Measurements from ENCODE around the gene RETSAT. TPM values are rescaled to one million over a fixed set of nuclear protein-coding genes. Genes with fewer than 3 reads are reported as not detected.

Gene RETSAT
- total and polyA plus RNA-seq, 2 of the 13 experiments (the other 11 are each of a cell fraction or from before 2014, with no cell fraction given): 46.7 to 61.0 TPM

DNA sequence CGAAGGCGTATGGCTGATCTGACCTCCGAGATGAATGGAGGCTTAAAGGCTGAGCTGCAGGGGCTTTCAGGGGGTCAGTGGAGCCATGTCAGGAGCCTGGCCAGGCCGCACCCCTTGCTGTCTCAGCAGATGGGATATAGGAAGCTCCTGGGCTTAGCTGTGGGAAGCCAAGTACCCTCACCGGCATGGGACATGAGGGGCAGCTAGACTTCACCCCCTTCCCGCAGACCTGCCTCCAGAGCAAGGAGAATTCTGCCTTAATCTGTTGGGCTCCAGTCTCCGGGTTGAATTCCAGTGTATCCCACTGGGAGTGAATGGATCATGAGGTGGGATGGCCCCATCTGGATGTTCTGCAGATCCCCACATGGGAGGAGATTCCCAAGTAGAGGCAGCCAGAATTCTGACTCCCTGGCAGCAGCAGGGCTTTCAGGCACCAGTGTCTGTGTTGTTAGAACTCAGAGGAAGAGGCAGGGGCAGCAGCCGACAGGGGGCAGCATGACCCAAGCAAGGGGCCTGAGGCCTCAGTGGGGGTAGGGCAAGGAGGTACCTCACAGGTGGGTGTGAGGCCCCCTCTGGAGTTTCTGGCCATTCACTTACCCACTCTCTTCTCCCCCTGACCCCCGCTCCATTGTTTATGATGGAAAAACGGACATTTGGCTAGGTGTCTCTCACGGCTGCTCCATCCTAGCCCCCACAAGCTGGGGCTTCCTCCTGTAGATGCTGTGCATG is 36.8 kb upstream of the RETSAT start (continued):
- TF ChIP-seq, protein P1, sequence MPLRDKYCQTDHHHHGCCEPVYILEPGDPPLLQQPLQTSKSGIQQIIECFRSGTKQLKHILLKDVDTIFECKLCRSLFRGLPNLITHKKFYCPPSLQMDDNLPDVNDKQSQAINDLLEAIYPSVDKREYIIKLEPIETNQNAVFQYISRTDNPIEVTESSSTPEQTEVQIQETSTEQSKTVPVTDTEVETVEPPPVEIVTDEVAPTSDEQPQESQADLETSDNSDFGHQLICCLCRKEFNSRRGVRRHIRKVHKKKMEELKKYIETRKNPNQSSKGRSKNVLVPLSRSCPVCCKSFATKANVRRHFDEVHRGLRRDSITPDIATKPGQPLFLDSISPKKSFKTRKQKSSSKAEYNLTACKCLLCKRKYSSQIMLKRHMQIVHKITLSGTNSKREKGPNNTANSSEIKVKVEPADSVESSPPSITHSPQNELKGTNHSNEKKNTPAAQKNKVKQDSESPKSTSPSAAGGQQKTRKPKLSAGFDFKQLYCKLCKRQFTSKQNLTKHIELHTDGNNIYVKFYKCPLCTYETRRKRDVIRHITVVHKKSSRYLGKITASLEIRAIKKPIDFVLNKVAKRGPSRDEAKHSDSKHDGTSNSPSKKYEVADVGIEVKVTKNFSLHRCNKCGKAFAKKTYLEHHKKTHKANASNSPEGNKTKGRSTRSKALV (CRISPR knock-in tag; IDR thresholded peaks at IDR 0.05): no peak
- TF ChIP-seq ZSCAN31 (CRISPR knock-in tag; IDR thresholded peaks at IDR 0.05; ENCODE audit: low read depth) (0 out of 2 replicates have a peak, but pooled peaks have one; percentile 58), IRF2 (CRISPR knock-in tag; IDR thresholded peaks at IDR 0.05) (peak; percentile 84; the same call in 1 of the 2 replicates), CENPT (CRISPR knock-in tag; IDR thresholded peaks at IDR 0.05; ENCODE audit: low read depth) (no peak), ZFAT (CRISPR knock-in tag; conservative IDR thresholded peaks at IDR 0.05) (no peak), ARID2 (CRISPR knock-in tag; IDR thresholded peaks at IDR 0.05; ENCODE audit: borderline replicate concordance) (no peak), ZNF136 (CRISPR knock-in tag; IDR thresholded peaks at IDR 0.05; ENCODE audit: low read depth) (0 out of 2 replicates have a peak, but pooled peaks have one; percentile 50), ZNF282 (IDR thresholded peaks at IDR 0.05; ENCODE audit: partially characterized antibody) (no peak), RAD51 (IDR thresholded peaks at IDR 0.05; ENCODE audit: borderline replicate concordance) (no peak), SIX1 (CRISPR knock-in tag; IDR thresholded peaks at IDR 0.05; ENCODE audit: borderline replicate concordance) (no peak), FOXA3 (CRISPR knock-in tag; IDR thresholded peaks at IDR 0.05) (peak; percentile 50; the same call in 1 of the 2 replicates), AKAP8 (CRISPR knock-in tag; IDR thresholded peaks at IDR 0.05) (no peak)
- TF ChIP-seq, protein P2, sequence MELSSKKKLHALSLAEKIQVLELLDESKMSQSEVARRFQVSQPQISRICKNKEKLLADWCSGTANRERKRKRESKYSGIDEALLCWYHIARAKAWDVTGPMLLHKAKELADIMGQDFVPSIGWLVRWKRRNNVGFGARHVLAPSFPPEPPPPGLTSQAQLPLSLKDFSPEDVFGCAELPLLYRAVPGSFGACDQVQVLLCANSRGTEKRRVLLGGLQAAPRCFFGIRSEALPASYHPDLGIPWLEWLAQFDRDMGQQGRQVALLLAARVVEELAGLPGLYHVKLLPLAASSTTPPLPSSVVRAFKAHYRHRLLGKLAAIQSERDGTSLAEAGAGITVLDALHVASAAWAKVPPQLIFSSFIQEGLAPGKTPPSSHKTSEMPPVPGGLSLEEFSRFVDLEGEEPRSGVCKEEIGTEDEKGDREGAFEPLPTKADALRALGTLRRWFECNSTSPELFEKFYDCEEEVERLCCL (CRISPR knock-in tag; IDR thresholded peaks at IDR 0.05; ENCODE audit: borderline replicate concordance): no peak
- TF ChIP-seq, protein P3, sequence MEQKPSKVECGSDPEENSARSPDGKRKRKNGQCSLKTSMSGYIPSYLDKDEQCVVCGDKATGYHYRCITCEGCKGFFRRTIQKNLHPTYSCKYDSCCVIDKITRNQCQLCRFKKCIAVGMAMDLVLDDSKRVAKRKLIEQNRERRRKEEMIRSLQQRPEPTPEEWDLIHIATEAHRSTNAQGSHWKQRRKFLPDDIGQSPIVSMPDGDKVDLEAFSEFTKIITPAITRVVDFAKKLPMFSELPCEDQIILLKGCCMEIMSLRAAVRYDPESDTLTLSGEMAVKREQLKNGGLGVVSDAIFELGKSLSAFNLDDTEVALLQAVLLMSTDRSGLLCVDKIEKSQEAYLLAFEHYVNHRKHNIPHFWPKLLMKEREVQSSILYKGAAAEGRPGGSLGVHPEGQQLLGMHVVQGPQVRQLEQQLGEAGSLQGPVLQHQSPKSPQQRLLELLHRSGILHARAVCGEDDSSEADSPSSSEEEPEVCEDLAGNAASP (CRISPR knock-in tag; IDR thresholded peaks at IDR 0.05; ENCODE audit: borderline replicate concordance): peak; percentile 62; the same call in 1 of the 2 replicates
- TF ChIP-seq, protein P4, sequence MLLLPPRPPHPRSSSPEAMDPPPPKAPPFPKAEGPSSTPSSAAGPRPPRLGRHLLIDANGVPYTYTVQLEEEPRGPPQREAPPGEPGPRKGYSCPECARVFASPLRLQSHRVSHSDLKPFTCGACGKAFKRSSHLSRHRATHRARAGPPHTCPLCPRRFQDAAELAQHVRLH (CRISPR knock-in tag; IDR thresholded peaks at IDR 0.05; ENCODE audit: borderline replicate concordance, low read depth): peak; percentile 44; the same call in 1 of the 2 replicates
- TF ChIP-seq, protein P5, sequence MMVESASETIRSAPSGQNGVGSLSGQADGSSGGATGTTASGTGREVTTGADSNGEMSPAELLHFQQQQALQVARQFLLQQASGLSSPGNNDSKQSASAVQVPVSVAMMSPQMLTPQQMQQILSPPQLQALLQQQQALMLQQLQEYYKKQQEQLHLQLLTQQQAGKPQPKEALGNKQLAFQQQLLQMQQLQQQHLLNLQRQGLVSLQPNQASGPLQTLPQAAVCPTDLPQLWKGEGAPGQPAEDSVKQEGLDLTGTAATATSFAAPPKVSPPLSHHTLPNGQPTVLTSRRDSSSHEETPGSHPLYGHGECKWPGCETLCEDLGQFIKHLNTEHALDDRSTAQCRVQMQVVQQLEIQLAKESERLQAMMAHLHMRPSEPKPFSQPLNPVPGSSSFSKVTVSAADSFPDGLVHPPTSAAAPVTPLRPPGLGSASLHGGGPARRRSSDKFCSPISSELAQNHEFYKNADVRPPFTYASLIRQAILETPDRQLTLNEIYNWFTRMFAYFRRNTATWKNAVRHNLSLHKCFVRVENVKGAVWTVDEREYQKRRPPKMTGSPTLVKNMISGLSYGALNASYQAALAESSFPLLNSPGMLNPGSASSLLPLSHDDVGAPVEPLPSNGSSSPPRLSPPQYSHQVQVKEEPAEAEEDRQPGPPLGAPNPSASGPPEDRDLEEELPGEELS (CRISPR knock-in tag; IDR thresholded peaks at IDR 0.05): peak; percentile 39; the same call in 1 of the 2 replicates
- TF ChIP-seq, protein P6, sequence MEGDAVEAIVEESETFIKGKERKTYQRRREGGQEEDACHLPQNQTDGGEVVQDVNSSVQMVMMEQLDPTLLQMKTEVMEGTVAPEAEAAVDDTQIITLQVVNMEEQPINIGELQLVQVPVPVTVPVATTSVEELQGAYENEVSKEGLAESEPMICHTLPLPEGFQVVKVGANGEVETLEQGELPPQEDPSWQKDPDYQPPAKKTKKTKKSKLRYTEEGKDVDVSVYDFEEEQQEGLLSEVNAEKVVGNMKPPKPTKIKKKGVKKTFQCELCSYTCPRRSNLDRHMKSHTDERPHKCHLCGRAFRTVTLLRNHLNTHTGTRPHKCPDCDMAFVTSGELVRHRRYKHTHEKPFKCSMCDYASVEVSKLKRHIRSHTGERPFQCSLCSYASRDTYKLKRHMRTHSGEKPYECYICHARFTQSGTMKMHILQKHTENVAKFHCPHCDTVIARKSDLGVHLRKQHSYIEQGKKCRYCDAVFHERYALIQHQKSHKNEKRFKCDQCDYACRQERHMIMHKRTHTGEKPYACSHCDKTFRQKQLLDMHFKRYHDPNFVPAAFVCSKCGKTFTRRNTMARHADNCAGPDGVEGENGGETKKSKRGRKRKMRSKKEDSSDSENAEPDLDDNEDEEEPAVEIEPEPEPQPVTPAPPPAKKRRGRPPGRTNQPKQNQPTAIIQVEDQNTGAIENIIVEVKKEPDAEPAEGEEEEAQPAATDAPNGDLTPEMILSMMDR (CRISPR knock-in tag; IDR thresholded peaks at IDR 0.05): peak; percentile 98
- TF ChIP-seq, protein P7, sequence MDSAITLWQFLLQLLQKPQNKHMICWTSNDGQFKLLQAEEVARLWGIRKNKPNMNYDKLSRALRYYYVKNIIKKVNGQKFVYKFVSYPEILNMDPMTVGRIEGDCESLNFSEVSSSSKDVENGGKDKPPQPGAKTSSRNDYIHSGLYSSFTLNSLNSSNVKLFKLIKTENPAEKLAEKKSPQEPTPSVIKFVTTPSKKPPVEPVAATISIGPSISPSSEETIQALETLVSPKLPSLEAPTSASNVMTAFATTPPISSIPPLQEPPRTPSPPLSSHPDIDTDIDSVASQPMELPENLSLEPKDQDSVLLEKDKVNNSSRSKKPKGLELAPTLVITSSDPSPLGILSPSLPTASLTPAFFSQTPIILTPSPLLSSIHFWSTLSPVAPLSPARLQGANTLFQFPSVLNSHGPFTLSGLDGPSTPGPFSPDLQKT (CRISPR knock-in tag; IDR thresholded peaks at IDR 0.05; ENCODE audit: borderline replicate concordance): no peak

Data from HepG2 (cell line).